GM12878 (cell line): ENCODE results near the gene SEC14L1. TPM values are rescaled to one million over a fixed set of nuclear protein-coding genes. Genes with fewer than 3 reads are reported as not detected.

Experiments
- ATAC-seq: fragments of 200-7000 bp; cut with Tn5 transposase; 3 replicates; pipeline ENCODE4 v1.9.1; 2020; ENCODE audit warnings: mild to moderate bottlenecking, moderate library complexity
- BruUV-seq: library from RNA; stranded (reverse); fragments of 400-500 nt; replicated peaks from 2 replicates; lab custom pipeline; 2021; lab: Mats Ljungman, UMichigan
- CTCF ChIA-PET: fragments of 300-600 bp; sonication (Branson Sonifier 250); formaldehyde crosslinking; extraction: SDS; loops from one replicate; lab custom pipeline; 2021; ENCODE audit warnings: inconsistent platforms; lab: Yijun Ruan, JAX
- POLR2A ChIA-PET: fragments of 350-600 bp; formaldehyde crosslinking; extraction: SDS; loops from one replicate; lab custom pipeline; 2021; ENCODE audit warnings: inconsistent platforms; lab: Charles Lee
- RAD21 ChIA-PET: fragments of 300-600 bp; sonication (Branson Sonifier 250); formaldehyde crosslinking; loops from one replicate; lab custom pipeline; 2023; ENCODE audit warnings: antibody characterized with exemption; ENCODE audit not compliant: unreplicated experiment; lab: Charles Lee
- SMC1A ChIA-PET: fragments of 300-600 bp; sonication (Branson Sonifier 250); formaldehyde crosslinking; loops from one replicate; lab custom pipeline; 2023; ENCODE audit not compliant: unreplicated experiment, uncharacterized antibody; lab: Charles Lee
- DNase-seq: peaks from one replicate; pipeline ENCODE4 v3.0.0-alpha.2; 2011; ENCODE audit warnings: low read depth, low spot score
- FAIRE-seq: peaks from 3 replicates; lab custom pipeline; 2011; peaks lifted over from hg19 to GRCh38; lab: Jason Lieb, UNC
- H2AFZ ChIP-seq: 2 replicates; pipeline ENCODE4 v1.6.0; 2011; ENCODE audit warnings: low read depth, low read length, control low read depth; ENCODE audit not compliant: control insufficient read depth
- H3K27ac ChIP-seq: 2 replicates; pipeline ENCODE4 v1.5.1; 2011; ENCODE audit warnings: control low read depth; ENCODE audit not compliant: control insufficient read depth, insufficient read depth
- H3K27me3 ChIP-seq, 2 experiments: replicated peaks in 1 of 2; 2 replicates each; pipeline versions ENCODE4 v1.6.0 to v1.6.1; 2011; ENCODE audit warnings: low read length in 1 of 2; ENCODE audit not compliant: control insufficient read depth in 2 of 2, insufficient read depth in 2 of 2
- H3K36me3 ChIP-seq, 2 experiments: 2 replicates each; pipeline ENCODE4 v1.5.1; 2011; ENCODE audit warnings: low read length in 1 of 2; ENCODE audit not compliant: control insufficient read depth in 2 of 2, insufficient read depth in 2 of 2
- H3K4me1 ChIP-seq: 2 replicates; pipeline ENCODE4 v1.6.1; 2011; ENCODE audit warnings: mild to moderate bottlenecking, low read length, moderate library complexity, mixed read lengths; ENCODE audit not compliant: control insufficient read depth, insufficient read depth
- H3K4me2 ChIP-seq: 2 replicates; pipeline ENCODE4 v1.6.0; 2011; ENCODE audit warnings: control low read depth; ENCODE audit not compliant: control insufficient read depth, insufficient read depth
- H3K4me3 ChIP-seq: fragments of 200-600 bp; sonication (generic); 2 replicates; pipeline ENCODE4 v1.5.1; 2016
- H3K79me2 ChIP-seq: 2 replicates; pipeline ENCODE4 v1.6.0; 2011; ENCODE audit warnings: low read length; ENCODE audit not compliant: control insufficient read depth, insufficient read depth
- H3K9ac ChIP-seq: 2 replicates; pipeline ENCODE4 v1.8.0; 2011; ENCODE audit warnings: low read length, control low read depth, mixed read lengths; ENCODE audit not compliant: control insufficient read depth, insufficient read depth
- H3K9me3 ChIP-seq: replicated peaks from 3 replicates; pipeline ENCODE4 v1.5.1; 2011; ENCODE audit warnings: mild to moderate bottlenecking, low read length; ENCODE audit not compliant: control insufficient read depth, insufficient read depth
- H4K20me1 ChIP-seq: 2 replicates; pipeline ENCODE4 v1.6.0; 2011; ENCODE audit not compliant: control insufficient read depth, insufficient read depth
- ATF2 ChIP-seq: IDR thresholded peaks from 2 replicates; pipeline ENCODE4 v1.6.1; 2012; ENCODE audit warnings: low read length, inconsistent platforms
- EED ChIP-seq: sonication (generic); IDR thresholded peaks from 2 replicates; pipeline ENCODE4 v1.6.1; 2016; ENCODE audit warnings: antibody characterized with exemption, low read depth
- EP300 ChIP-seq, 2 experiments: fragments of 150-350 bp in 1 of 2; IDR thresholded peaks; 2 replicates each; pipeline ENCODE4 v1.6.1; 2011 to 2012; ENCODE audit warnings: low read depth in 2 of 2, low read length in 2 of 2, borderline replicate concordance in 1 of 2, improper control_type of control experiment in 1 of 2, inconsistent platforms in 1 of 2; ENCODE audit not compliant: control insufficient read depth in 1 of 2
- ETV6 ChIP-seq, 2 experiments: fragments of 450-650 bp in 1 of 2; IDR thresholded peaks in 1 of 2; conservative IDR thresholded peaks in 1 of 2; 2 replicates each; pipeline ENCODE4 v1.6.1; 2014; ENCODE audit warnings: antibody characterized with exemption in 1 of 2, borderline replicate concordance in 1 of 2, low read depth in 1 of 2, mild to moderate bottlenecking in 1 of 2, moderate library complexity in 1 of 2
- FOS ChIP-seq: IDR thresholded peaks from 3 replicates; pipeline ENCODE4 v1.6.1; 2011; ENCODE audit warnings: borderline replicate concordance; ENCODE audit not compliant: insufficient read length; ENCODE audit errors: extremely low read depth
- IKZF2 ChIP-seq, 2 experiments: fragments of 450-650 bp; IDR thresholded peaks; 2 replicates each; pipeline ENCODE4 v1.6.1; 2017; ENCODE audit warnings: mild to moderate bottlenecking in 2 of 2, moderate library complexity in 2 of 2
- IRF5 ChIP-seq: fragments of 450-650 bp; IDR thresholded peaks from 2 replicates; pipeline ENCODE4 v1.6.1; 2017; ENCODE audit warnings: borderline replicate concordance
- JUNB ChIP-seq: IDR thresholded peaks from 2 replicates; pipeline ENCODE4 v1.6.1; 2016; ENCODE audit warnings: antibody characterized with exemption, mild to moderate bottlenecking
- POLR2AphosphoS5 ChIP-seq: IDR thresholded peaks from 2 replicates; pipeline ENCODE4 v1.6.1; 2011; ENCODE audit warnings: mild to moderate bottlenecking, low read length, inconsistent platforms
- RAD21 ChIP-seq: IDR thresholded peaks from 2 replicates; pipeline ENCODE4 v1.6.1; 2011; ENCODE audit warnings: mild to moderate bottlenecking, low read depth, low read length, moderate library complexity; ENCODE audit not compliant: insufficient read depth
- RAD51 ChIP-seq: fragments of 450-650 bp; IDR thresholded peaks from 2 replicates; pipeline ENCODE4 v1.6.1; 2016; ENCODE audit warnings: moderate library complexity, mild to moderate bottlenecking, inconsistent platforms
- RBBP5 ChIP-seq: fragments of 200-600 bp; sonication (generic); conservative IDR thresholded peaks from 2 replicates; pipeline ENCODE4 v1.6.1; 2016
- RELB ChIP-seq: fragments of 450-650 bp; IDR thresholded peaks from 2 replicates; pipeline ENCODE4 v1.6.1; 2017; ENCODE audit warnings: low read depth, mild to moderate bottlenecking, moderate library complexity
- STAT1 ChIP-seq: fragments of 450-650 bp; conservative IDR thresholded peaks from 2 replicates; pipeline ENCODE4 v1.6.1; 2014; ENCODE audit warnings: antibody characterized with exemption, mild to moderate bottlenecking
- TBL1XR1 ChIP-seq: IDR thresholded peaks from 2 replicates; pipeline ENCODE4 v1.6.1; 2012; ENCODE audit warnings: low read depth, low read length, improper control_type of control experiment
- TCF12 ChIP-seq: IDR thresholded peaks from 2 replicates; pipeline ENCODE4 v1.6.1; 2011; ENCODE audit warnings: low read depth, mild to moderate bottlenecking, low read length
- WGBS: methylation state at CpG from one replicate; pipeline ENCODE4 v1.1.6; 2016; ENCODE audit warnings: low lambda C conversion rate; ENCODE audit not compliant: insufficient replicate concordance, insufficient coverage; ENCODE audit errors: missing lambda C conversion rate; 5-methylcytosine and 5-hydroxymethylcytosine counted together
- in situ Hi-C: fragments of 300-500 bp; cut with MboI; formaldehyde crosslinking; loops from 9 replicates; pipeline ENCODE4 v1.14.3; 2018; ENCODE audit warnings: mixed read lengths
- intact Hi-C: fragments of 100-400 bp; cut with micrococcal nuclease; formaldehyde crosslinking; loops from one replicate; pipeline ENCODE4 v1.14.2; 2022; ENCODE audit not compliant: unreplicated experiment
- polyA plus RNA-seq, 11 experiments: library from polyadenylated mRNA; depleted of rRNA in 4 of 11; unstranded in 6 of 11; stranded (reverse) in 5 of 11; fragments of >200 nt; fragmentation: Nextera tagmentation in 4 of 11; fragmentation: Illumina TruSeq in 1 of 11; extraction: Ambion mirVana in 4 of 11; extraction: Trizol in 1 of 11; gene quantifications; 1 replicate in 1 of 11; 2 replicates in 10 of 11; pipeline versions ENCODE4 v1.2.1 to v1.2.3, GENCODE V29; 2011 to 2016; ENCODE audit warnings: inconsistent platforms in 2 of 11, missing spikeins in 2 of 11, low read depth in 1 of 11
- total RNA-seq, 4 experiments: library from RNA; depleted of rRNA in 3 of 4; stranded (reverse); fragments of >200 nt in 3 of 4; fragmentation: Illumina TruSeq in 1 of 4; extraction: Trizol in 1 of 4; gene quantifications; 2 replicates each; pipeline versions ENCODE4 v1.2.1 to v1.2.3, GENCODE V29; 2013 to 2021

The SEC14L1 gene
- total and polyA plus RNA-seq, 10 of the 15 experiments (the other 5 are each of a cell fraction or from before 2014, with no cell fraction given), result 6.3 to 66.1 (median 33.5) TPM

GRCh38 chr17:77147357-77147801 is 6.6 kb downstream of the SEC14L1 start:
- DNase-seq (peak; percentile 73), FAIRE-seq (peak; percentile 88), ATAC-seq (peak; percentile 51)
- Histone ChIP-seq H3K9me3 (no peaks in the 10 kb centered on the region), H3K4me1 (peaks cover 43% of the 10 kb centered on the region), H3K79me2 (peaks cover 89% of the 10 kb centered on the region), H3K27ac (peak overlapping the region; percentile 97), H3K9ac (no peak overlapping the region), H4K20me1 (peaks cover 4% of the 10 kb centered on the region), H3K27me3 (no peaks in the 10 kb centered on the region), H2AFZ (no peak overlapping the region), H3K4me2 (0 out of 2 replicates have a peak overlapping the region, but pooled peaks have one; percentile 100), H3K4me3 (peak overlapping the region; percentile 69), H3K36me3 (peaks cover 9 to 30% of the 10 kb centered on the region in 2 experiments)
- ChIA-PET RAD21 (interaction anchor here (0.7 to 2.8 kb wide), 7 partner anchors 8 to 88 kb away, joined by 3 to 17 read pairs (median 4); no protein-coding TSS in a partner anchor), CTCF (interaction anchor here (0.9 to 3.5 kb wide), 4 partner anchors 8 to 65 kb away, joined by 3 to 17 read pairs (median 6); no protein-coding TSS in a partner anchor), POLR2A (interaction anchor here (1.1 to 2.0 kb wide), 3 partner anchors 20 to 42 kb away, joined by 4 to 10 read pairs (median 4); no protein-coding TSS in a partner anchor), SMC1A (interaction anchor here (0.8 to 3.6 kb wide), 7 partner anchors 35 to 65 kb away, joined by 3 to 29 read pairs (median 7); no protein-coding TSS in a partner anchor)
- intact Hi-C loops (loop anchor here (2.0 kb wide), 1 partner anchor 41 kb away; no protein-coding TSS in a partner anchor), in situ Hi-C loops (no loop called here)
- TF ChIP-seq EED (0 out of 2 replicates have a peak, but pooled peaks have one; percentile 29), RAD51 (0 out of 2 replicates have a peak, but pooled peaks have one; percentile 23), IRF5 (no peak), ATF2 (peak; percentile 40; the same call in 1 of the 2 replicates), IKZF2 (IDR thresholded peaks at IDR 0.05) (peak; percentile 17 to 25; a peak in 1 of 4 replicates), TCF12 (no peak), RAD21 (0 out of 2 replicates have a peak, but pooled peaks have one; percentile 1), EP300 (IDR thresholded peaks at IDR 0.05; ENCODE audit: borderline replicate concordance in 1 of 2, control insufficient read depth in 1 of 2, low read depth in 2 of 2, low read length in 2 of 2) (no peak), FOS (no peak), RELB (0 out of 2 replicates have a peak, but pooled peaks have one; percentile 31), RBBP5 (no peak), STAT1 (no peak), JUNB (peak; percentile 26; the same call in 1 of the 2 replicates), ETV6 (conservative IDR thresholded peaks at IDR 0.05 in 1 of 2, IDR thresholded peaks at IDR 0.05 in 1 of 2; ENCODE audit: borderline replicate concordance in 1 of 2, low read depth in 1 of 2) (peak in 1 of 2 experiments; percentile 18; a peak in 1 of 4 replicates), POLR2AphosphoS5 (0 out of 2 replicates have a peak, but pooled peaks have one; percentile 11), TBL1XR1 (no peak)
- WGBS, result 2% methylated on average over 8 of the region's 8 CpGs
- no TSS peak for BruUV-seq
